CD4-positive, alpha-beta T cell treated with Interleukin-12 subunit alpha and Interleukin-12 subunit beta, for 1 hour (primary cell): Measurements from ENCODE around the gene HSPA2.
"Not testable (repeated sequence)": the region's sequence is repeated elsewhere in the genome, so short reads cannot be mapped to it uniquely, and the experiment has no call there.

ENCODE experiments used
- DNase-seq: peaks from one replicate; pipeline ENCODE4 v3.0.0-alpha.2; 2020

Gene HSPA2

DNA sequence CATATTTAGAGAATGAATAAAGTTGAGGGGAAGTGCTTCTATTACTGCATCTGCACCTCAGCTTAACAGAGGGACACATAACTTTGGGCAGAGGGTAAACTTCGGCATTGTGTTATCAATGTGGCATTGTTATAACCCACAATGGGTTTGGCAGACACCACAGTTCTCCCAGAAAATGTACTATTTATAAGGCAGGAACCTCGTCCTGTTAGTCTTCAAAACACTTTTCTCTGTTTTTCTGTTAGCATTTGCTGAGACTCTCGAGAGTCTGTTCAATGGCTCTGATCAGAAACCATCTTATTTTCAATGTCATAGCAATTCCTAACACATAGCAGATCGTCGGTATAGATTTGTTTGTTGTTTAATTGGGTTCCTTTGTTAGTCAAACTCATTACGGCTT is 23.2 kb downstream of the HSPA2 start:
- no peak for DNase-seq

DNA sequence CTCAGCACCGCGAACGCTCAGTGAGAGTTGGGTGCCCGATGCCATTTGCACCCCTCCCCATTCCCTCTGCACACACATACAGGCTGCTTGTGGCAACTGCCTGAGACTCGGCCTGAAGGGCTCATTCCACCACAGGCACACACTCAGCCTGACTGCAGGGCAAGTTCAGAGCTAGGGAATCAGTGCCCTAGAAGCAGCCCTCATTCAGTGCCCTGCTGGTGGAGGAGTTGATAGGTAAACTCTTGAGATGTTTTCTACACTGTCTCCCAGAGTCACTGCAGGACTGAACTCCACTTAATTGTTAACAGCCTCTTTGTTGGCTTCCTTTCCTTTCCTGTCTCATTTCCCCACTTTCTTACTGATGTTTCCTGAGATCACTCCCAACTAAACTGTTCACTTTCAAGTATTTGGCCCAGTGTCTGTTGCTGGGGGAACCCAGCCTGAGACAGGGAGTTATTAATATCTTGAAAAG is 26.1 kb downstream of the HSPA2 start:
- no peak for DNase-seq

DNA sequence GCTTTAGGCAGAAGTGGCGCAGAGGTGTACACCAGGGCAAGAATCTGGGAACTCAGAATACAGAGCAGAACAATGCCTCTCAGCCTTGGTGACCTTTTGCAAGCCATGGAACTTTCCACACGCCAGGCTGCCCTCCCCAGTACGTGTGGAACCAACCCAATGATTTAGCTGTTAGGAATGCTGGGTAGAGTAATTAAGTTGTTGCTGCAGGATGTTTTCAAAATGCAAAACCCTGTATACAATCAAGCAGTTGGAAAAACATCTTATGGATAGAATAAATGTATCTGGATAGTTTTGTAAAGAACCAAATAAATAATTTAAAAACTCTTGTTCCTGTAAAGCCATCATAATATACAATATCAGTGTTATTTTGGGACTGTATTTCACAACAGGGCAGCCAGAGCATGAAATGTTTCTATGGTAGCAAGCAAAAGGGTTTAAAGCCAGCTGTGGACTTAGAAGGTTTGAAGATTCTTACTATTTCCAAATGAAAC is 28.6 kb downstream of the HSPA2 start:
- DNase-seq, result no peak

- not testable (repeated sequence) for DNase-seq
These were observed 29.1 kb downstream of the HSPA2 start for GRCh38 chr14:64569646-64570045.

DNA sequence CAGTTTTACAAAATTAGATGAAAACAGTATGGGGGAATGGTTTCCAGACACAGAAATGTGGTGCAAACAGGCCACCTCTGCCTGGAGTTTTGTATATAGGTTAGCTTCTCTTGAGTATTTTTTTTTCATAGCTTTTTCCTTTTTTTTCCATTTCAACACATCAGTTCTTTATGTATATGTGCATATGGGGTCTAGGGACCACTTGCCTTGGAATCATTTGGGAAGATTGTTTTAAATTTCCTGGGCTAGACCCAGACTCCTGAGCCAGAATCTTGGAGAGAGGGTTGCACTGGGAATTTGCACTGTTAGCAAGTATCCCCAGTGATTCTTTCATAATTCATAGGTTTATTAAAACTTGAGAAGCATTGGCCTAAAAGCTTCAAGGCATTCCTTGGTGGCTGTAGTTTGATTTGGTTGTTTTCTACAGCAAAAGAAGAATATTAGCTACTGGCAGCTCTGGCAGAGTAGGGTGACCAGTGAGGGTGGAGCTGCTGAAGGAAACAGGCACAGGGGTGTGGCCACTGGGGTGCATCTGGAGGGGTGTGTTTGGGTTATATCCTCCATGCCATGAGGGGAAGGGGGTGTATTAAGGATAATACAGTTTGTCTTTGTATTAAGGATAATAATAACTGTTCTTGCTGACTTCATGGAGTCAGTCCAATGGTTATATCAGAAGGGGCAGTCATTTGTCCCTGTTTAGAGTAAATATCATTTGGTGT is 32.0 kb downstream of the HSPA2 start:
- no peak for DNase-seq

DNA sequence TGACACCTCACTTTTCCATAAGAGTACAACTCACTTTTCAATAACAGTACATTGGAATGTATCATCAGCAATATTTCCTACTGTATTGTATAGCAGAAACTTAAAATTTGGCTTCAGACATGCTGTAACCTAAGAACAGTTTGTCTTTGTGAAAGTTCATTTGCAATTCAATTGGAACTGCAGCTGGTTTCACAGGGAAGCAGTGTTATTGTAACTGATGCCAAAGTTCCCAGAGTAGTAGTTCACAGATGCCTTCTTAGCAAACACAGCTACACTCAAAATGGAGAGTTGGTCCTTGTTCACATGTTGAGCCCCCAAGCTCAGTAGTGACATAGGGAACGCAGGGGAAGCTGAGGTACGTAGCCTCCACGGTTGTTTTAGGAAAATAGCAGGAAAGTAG is 32.6 kb downstream of the HSPA2 start:
- DNase-seq, result no peak

- DNase-seq, result no peak
These were observed 34.0 kb downstream of the HSPA2 start for GRCh38 chr14:64574371-64575107.

DNA sequence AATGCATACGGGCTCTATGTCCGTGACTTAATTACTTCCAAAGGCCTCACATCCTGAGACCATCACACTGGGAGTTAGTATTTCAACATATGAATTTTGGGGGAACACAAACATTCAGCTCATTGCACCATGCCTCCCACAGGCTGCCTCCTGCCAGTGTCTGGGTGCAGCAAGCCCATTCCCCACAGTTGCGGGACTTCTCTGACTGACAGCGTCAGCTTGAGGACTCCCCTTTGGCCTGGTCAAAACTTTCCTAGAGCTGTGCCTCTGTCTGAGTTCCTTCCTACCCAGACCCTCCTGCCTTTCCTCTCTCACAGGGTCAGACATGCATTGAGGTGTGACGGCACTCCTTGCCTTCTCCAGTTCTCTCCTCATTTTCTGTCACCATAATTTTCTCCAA is 36.7 kb downstream of the HSPA2 start:
- DNase-seq, result no peak

- DNase-seq, result no peak
These were observed 39.9 kb downstream of the HSPA2 start for GRCh38 chr14:64580467-64580866.

DNA sequence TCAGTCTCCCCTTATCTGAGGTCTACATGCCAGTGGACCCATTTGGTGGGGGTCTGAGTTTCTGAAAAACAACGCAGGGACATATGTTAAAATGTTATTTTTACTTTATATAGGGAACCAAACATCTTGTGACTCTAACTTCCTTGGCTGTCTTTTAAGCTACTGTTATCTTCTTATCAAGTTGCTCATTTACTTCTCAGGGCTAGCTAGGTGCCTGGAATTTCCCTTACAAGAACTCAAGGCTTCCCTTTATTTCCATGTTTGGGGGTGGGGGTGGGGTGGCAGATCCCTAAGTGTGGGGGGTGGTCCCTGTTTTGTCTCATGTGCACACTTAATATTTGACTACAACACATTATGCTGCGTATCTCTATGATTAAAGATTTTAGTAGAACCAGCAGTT is 40.8 kb downstream of the HSPA2 start:
- DNase-seq, result no peak

GRCh38 chr14:64581817-64582216 is 41.3 kb downstream of the HSPA2 start:
- no peak for DNase-seq

DNA sequence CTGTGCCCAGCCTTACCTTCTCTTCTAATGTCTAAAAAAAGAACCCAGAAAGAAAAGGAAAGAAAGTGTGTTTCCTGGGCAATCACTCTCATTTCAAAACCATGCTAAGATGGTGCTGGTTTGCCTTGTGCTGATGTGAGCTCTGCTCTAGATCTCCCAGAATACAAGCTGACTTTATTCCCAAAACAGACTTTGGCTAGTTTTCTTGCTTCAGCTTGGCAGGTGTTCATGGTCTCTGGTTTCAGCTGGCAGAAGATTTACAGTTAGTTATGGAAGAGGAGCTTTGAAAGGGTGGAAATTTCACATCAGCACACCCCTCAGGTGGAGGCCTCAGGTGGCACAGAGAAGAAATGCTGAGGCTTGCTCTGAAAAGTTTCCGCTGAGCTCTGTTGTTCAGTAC is 43.6 kb downstream of the HSPA2 start:
- no peak for DNase-seq

- no peak for DNase-seq
These were observed 51.3 kb downstream of the HSPA2 start for GRCh38 chr14:64591809-64592208.
